HepG2 (cell line): Measurements from ENCODE around the gene P2RX7. TPM values are rescaled to one million over a fixed set of nuclear protein-coding genes. Genes with fewer than 3 reads are reported as not detected.

Source experiments
- ADNP ChIP-seq: sonication (generic); formaldehyde crosslinking; IDR thresholded peaks from 2 replicates; pipeline ENCODE4 v1.4.0; 2020; ENCODE audit warnings: missing genetic modification reagents
- AKNA ChIP-seq: sonication (generic); formaldehyde crosslinking; IDR thresholded peaks from 2 replicates; pipeline ENCODE4 v1.4.0; 2020; ENCODE audit warnings: missing genetic modification reagents, borderline replicate concordance
- ETV5 ChIP-seq: IDR thresholded peaks from 2 replicates; pipeline ENCODE4 v1.6.1; 2018; ENCODE audit warnings: missing biosample characterization, missing genetic modification reagents, inconsistent platforms, borderline replicate concordance
- GPBP1L1 ChIP-seq: sonication (generic); formaldehyde crosslinking; IDR thresholded peaks from 2 replicates; pipeline ENCODE4 v1.5.0; 2020; ENCODE audit warnings: mild to moderate bottlenecking, missing genetic modification reagents
- SMARCE1 ChIP-seq: fragments of 450-650 bp; IDR thresholded peaks from 2 replicates; pipeline ENCODE4 v1.6.1; 2017; ENCODE audit warnings: borderline replicate concordance
- ZBTB34 ChIP-seq: sonication (generic); formaldehyde crosslinking; IDR thresholded peaks from 2 replicates; pipeline ENCODE4 v1.8.0; 2022; ENCODE audit warnings: mild to moderate bottlenecking, missing genetic modification reagents
- ZGPAT ChIP-seq: IDR thresholded peaks from 2 replicates; pipeline ENCODE4 v1.6.1; 2016; ENCODE audit warnings: mild to moderate bottlenecking
- ZKSCAN1 ChIP-seq: fragments of 150-350 bp; IDR thresholded peaks from 2 replicates; pipeline ENCODE4 v1.6.1; 2014; ENCODE audit warnings: low read length
- ZNF407 ChIP-seq: sonication (generic); formaldehyde crosslinking; IDR thresholded peaks from one replicate; pipeline ENCODE4 v1.5.1; 2020; ENCODE audit warnings: mild to moderate bottlenecking, missing genetic modification reagents; ENCODE audit errors: not compliant biosample characterization
- ZNF720 ChIP-seq: sonication (generic); formaldehyde crosslinking; IDR thresholded peaks from 2 replicates; pipeline ENCODE4 v1.4.0; 2020; ENCODE audit warnings: missing genetic modification reagents
- ZNF891 ChIP-seq: sonication (generic); formaldehyde crosslinking; IDR thresholded peaks from 2 replicates; pipeline ENCODE4 v1.5.0; 2020; ENCODE audit warnings: mild to moderate bottlenecking, missing genetic modification reagents
- polyA plus RNA-seq, 8 experiments: library from polyadenylated mRNA; depleted of rRNA in 3 of 8; stranded (reverse) in 7 of 8; unstranded in 1 of 8; fragments of >200 nt; fragmentation: Illumina TruSeq in 4 of 8; extraction: Trizol in 4 of 8; gene quantifications; 2 replicates each; pipeline versions ENCODE4 v1.2.1 to v1.2.3, GENCODE V29; 2011 to 2016; ENCODE audit warnings: low read depth in 4 of 8, missing spikeins in 1 of 8, mixed read lengths in 1 of 8; ENCODE audit not compliant: insufficient read depth in 1 of 8
- total RNA-seq, 5 experiments: library from RNA; depleted of rRNA; stranded (reverse); fragments of >200 nt; fragmentation: Illumina TruSeq; extraction: Trizol; gene quantifications; 2 replicates each; pipeline ENCODE4 v1.2.3, GENCODE V29; 2016; ENCODE audit warnings: low read depth in 1 of 5

The P2RX7 gene
- total and polyA plus RNA-seq, 2 of the 13 experiments (the other 11 are each of a cell fraction or from before 2014, with no cell fraction given), result 0.13 to 0.73 TPM

- no peak for TF ChIP-seq ZNF407
- no peak for TF ChIP-seq ZGPAT (CRISPR knock-in tag)
- no peak for TF ChIP-seq ADNP (CRISPR knock-in tag)
- TF ChIP-seq ETV5 (CRISPR knock-in tag), result no peak
- no peak for TF ChIP-seq SMARCE1
- TF ChIP-seq ZBTB34 (CRISPR knock-in tag), result 0 out of 2 replicates have a peak, but pooled peaks have one; percentile 7
- TF ChIP-seq ZKSCAN1, result no peak
- TF ChIP-seq GPBP1L1 (CRISPR knock-in tag), result no peak
- TF ChIP-seq ZNF891 (CRISPR knock-in tag), result no peak
- no peak for TF ChIP-seq AKNA (CRISPR knock-in tag)
- no peak for TF ChIP-seq ZNF720 (CRISPR knock-in tag)
Observed at GRCh38 chr12:121089813-121090430, 42.8 kb upstream of the P2RX7 start (continued).
